Measurements from ENCODE around the gene LAIR2. TPM values are rescaled to one million over a fixed set of nuclear protein-coding genes. Genes with fewer than 3 reads are reported as not detected.
"Not testable (repeated sequence)": the region's sequence is repeated elsewhere in the genome, so short reads cannot be mapped to it uniquely, and the experiment has no call there.

LAIR2 gene
- total RNA-seq, 4 donors from 2014 or later, result not detected

DNA sequence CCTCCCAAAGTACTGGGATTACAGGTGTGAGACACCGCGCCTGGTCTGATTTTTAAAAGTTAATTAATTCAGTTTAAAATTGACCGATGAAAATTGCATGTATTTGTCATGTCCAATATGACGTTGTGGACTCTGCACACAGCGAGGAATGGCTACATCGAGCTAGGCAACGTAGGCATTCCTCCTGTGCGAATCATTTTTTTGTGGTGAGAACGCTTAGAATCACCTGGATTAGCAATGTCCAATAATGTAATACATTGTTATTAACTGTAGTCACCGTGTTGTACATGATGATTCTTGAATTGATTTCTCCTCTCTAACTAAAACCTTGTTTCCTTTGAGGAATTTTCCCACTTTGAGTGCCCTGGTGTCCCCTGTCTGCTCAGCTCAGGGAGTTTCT lies 3.4 kb downstream of the LAIR2 start:
- H3K27me3 ChIP-seq, result no peaks in the 10 kb centered on the region
- no peaks in the 10 kb centered on the region for H3K36me3 ChIP-seq
- H3K4me1 ChIP-seq, result no peaks in the 10 kb centered on the region
- no peak for DNase-seq
- H3K27ac ChIP-seq, result no peak overlapping the region
- intact Hi-C loops (cut with DNase I; ENCODE audit: low total_unique reads), result no loop called here
- H3K9me3 ChIP-seq, result no peaks in the 10 kb centered on the region
- H3K4me3 ChIP-seq, result no peak overlapping the region
- TF ChIP-seq CTCF (IDR thresholded peaks at IDR 0.05), result no peak
- TF ChIP-seq POLR2A (IDR thresholded peaks at IDR 0.05), result no peak

DNA sequence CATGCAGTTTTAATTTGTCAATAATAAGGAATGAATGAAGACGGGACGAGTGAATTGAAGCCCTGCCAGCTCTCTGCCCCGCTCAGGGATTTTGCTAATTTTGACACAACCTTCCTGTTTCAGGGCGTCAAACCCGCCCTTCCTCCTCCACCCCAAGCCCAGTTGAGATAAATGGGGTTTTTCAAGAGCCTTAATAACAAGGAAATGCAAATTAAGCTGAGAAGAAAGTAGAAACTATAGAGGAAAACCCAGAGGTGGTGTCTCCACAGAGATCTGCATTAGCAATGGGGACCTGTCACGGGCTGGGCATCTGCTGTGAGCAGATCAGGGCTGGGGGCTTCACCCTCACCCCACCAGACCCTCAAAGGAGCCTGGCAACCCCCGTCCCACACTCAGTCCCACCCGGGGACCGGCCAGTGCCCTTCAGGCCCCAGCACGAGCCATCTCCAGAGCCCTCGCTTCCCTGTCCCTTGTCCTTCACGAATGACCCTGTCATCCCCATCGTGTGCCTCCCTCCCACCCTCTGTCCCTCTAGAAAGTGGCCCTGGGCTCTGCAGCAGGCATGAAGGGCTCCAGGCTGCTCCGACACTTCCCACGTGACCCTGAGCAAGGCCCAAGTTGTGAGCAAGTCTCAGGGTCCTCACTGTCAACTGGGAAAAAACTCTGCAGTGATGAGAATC lies 4.5 kb downstream of the LAIR2 start:
- H3K4me3 ChIP-seq; H3K27ac ChIP-seq; intact Hi-C loops (cut with DNase I; ENCODE audit: low total_unique reads); H3K9me3 ChIP-seq; DNase-seq; H3K4me1 ChIP-seq; H3K36me3 ChIP-seq; H3K27me3 ChIP-seq: not testable (repeated sequence)

DNA sequence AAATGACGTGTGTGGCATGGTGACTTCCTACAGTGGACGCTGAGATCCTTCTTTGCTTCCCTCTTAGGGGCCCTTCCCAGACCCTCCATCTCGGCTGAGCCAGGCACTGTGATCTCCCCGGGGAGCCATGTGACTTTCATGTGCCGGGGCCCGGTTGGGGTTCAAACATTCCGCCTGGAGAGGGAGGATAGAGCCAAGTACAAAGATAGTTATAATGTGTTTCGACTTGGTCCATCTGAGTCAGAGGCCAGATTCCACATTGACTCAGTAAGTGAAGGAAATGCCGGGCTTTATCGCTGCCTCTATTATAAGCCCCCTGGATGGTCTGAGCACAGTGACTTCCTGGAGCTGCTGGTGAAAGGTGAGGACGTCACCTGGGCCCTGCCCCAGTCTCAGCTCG lies 5.2 kb downstream of the LAIR2 start:
- H3K9me3 ChIP-seq, result no peaks in the 10 kb centered on the region
- TF ChIP-seq POLR2A (IDR thresholded peaks at IDR 0.05) (no peak), CTCF (IDR thresholded peaks at IDR 0.05) (no peak)
- H3K27ac ChIP-seq, result no peak overlapping the region

DNA sequence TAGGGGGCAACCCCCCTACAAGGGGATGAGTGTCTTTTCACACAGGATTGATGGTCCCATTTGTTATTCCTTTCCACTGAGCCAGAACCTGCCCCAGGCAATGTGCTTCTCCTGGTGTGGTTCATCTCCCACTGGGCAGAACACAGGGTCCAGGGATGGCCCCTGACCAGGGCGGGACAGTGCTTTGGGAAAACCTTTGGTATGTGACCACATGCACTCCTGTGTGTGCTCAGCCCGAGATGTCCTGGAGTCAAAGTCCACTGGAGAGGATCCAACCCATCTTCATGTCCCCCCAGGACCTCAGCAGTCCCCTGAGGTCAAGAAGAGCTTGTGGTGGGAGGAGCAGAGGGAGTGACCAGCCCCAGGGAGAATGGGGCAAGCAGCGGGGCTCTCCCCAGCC lies 5.9 kb downstream of the LAIR2 start:
- H3K9me3 ChIP-seq; intact Hi-C loops (cut with DNase I; ENCODE audit: low total_unique reads); H3K4me3 ChIP-seq; H3K4me1 ChIP-seq; DNase-seq; H3K27me3 ChIP-seq; H3K36me3 ChIP-seq; H3K27ac ChIP-seq: not testable (repeated sequence)

More for the DNA sequence above, 5.2 kb downstream of the LAIR2 start:
- intact Hi-C loops (cut with DNase I; ENCODE audit: low total_unique reads), result no loop called here
- Histone ChIP-seq H3K27me3 (no peaks in the 10 kb centered on the region), H3K4me3 (no peak overlapping the region), H3K36me3 (no peaks in the 10 kb centered on the region), H3K4me1 (no peaks in the 10 kb centered on the region)
- DNase-seq, result no peak

DNA sequence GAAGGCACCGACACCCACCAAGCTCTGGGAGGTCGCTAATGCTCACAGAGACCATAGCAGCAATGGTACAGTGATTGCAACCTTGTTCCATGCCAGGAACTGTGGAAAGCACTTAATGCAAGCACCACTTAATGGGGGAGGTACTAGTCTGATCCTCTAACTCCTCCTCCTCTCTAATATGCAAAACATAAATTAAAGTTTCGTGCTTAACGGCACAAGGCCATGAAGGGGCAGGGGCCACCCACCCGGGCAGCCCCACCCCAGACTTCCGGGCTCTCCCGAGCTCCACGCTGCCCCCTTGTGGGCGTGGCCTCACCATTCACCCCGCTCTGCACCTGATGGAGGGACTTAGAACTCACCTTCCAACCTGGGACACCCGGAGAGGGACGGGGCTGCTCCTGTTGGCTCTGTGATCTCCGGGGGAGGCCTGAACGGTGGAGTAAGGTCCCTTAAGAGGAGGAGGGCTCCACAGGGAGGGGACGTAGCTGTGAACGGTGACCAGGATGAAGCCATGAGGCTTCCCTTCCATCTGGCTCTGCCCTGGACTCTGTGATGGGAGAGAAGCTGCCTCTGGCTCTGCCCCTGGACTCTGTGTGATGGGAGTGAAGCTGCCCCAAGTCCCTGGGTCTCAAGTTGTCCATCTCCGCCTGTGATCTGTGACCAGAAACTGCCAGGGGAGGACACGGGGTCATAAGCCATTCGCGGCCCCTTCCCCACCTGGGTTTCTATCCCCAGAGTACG lies 6.7 kb downstream of the LAIR2 start:
- H3K9me3 ChIP-seq; H3K4me3 ChIP-seq; DNase-seq; H3K27me3 ChIP-seq; H3K36me3 ChIP-seq; H3K27ac ChIP-seq; intact Hi-C loops (cut with DNase I; ENCODE audit: low total_unique reads); H3K4me1 ChIP-seq: not testable (repeated sequence)

GRCh38 chr19:54515156-54515555 lies 12.5 kb downstream of the LAIR2 start:
- no peaks in the 10 kb centered on the region for H3K36me3 ChIP-seq
- DNase-seq, result no peak
- no peaks in the 10 kb centered on the region for H3K9me3 ChIP-seq
- no peak overlapping the region for H3K27ac ChIP-seq
- no peak for TF ChIP-seq POLR2A (IDR thresholded peaks at IDR 0.05)
- TF ChIP-seq CTCF (IDR thresholded peaks at IDR 0.05), result no peak
- intact Hi-C loops (cut with DNase I; ENCODE audit: low total_unique reads), result no loop called here
- H3K27me3 ChIP-seq, result no peaks in the 10 kb centered on the region
- H3K4me1 ChIP-seq, result no peaks in the 10 kb centered on the region
- no peak overlapping the region for H3K4me3 ChIP-seq

All from uterus (tissue), 4 donors.